ENCODE measurements around the gene ZNF292.
"Not testable (repeated sequence)": the region's sequence is repeated elsewhere in the genome, so short reads cannot be mapped to it uniquely, and the experiment has no call there.

Gene ZNF292

DNA sequence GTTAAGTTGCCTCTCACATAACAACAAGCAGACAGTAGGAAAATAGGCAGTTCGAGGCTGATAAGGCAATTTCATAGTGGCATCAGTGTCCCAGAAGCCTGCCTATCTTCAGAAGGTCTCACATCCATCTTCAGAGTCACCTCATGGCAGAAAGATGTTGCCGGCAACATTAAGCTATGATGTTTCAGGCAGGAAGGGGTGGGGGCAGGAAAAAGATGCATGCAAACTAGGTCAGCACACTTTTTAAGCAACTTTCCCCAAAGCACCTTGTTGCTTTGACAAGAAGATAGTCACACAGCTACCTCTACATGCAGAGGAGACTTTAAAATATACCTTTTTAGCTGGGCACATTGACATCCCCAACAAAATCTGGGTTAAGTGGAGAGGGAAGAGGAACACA lies 123.8 kb downstream of the ZNF292 start:
- no peak for DNase-seq

DNA sequence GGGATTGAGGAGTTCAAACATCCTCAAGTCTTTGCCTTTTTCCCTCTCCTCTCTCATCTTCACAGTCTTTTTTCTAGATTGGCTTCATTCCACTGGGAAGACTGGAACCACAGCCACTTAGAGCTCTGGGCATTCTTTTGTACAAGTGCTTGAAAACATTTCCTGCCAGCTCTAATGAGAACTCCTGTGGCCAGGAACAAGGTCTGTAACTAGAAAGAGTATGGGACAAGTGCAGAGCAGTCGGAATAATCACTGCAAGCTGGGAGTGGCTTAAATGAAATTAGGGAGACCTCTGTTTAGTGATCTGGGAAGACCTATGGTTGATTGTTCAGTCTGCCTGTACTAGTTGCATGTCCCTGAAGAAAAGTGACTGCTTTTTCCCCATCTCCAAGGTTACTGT lies 126.1 kb downstream of the ZNF292 start:
- no peak for DNase-seq

DNA sequence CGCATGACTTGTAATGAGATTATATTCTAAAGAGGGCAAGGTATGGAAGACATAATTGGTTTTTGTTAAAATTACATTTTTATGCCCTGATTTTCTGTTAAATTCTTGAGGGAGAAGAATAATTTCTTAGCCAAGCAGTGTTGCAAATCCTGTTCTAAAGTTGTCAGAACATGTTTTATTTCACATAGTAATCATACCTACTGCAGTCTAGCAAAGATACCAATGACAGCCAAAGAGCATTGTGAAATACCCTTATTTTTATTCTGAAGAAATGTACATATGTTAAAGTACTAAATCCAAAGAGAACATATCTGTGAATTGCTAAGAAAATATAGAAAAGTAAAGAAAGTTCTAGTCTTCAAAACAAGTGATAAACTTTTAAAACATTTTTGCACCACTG lies 127.4 kb downstream of the ZNF292 start:
- DNase-seq: no peak

DNA sequence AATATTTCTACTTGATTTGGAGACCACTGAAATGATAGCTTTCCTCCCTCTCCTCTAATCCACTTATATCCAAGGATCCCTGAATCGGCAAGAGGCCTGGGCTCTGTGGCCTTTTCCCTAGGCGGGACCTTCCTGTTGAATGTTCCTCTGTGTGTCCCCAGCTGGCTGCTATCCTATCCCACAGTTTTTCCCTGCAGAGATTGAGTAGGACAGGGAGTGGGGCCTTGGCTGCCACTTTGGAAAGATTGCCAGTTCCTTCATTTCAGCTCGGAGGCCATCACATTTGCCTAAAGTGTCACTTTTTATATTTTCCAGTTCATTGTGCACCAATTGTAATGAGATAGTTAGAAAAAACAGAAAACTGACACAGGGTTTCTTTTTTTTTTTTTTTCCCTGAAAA lies 128.1 kb downstream of the ZNF292 start:
- DNase-seq: no peak

DNA sequence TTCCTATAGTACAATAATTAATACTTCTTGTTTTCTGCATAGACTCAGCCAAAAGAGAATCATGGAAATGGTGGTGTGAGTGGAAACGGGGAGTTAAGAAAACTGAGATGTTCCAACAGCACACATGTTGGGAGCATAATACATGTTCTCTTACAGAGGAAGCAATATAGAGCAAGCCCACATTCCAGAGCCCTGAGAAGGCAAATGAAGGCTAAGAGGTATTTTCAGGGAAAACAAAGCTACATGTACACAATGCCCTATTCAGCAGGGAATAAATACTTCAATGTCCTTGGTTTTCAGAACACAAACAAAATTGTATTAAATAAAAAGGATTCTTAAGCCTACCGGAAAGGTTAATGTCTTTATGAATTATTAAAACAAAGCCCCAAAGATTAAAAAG lies 131.9 kb downstream of the ZNF292 start:
- no peak for DNase-seq

DNA sequence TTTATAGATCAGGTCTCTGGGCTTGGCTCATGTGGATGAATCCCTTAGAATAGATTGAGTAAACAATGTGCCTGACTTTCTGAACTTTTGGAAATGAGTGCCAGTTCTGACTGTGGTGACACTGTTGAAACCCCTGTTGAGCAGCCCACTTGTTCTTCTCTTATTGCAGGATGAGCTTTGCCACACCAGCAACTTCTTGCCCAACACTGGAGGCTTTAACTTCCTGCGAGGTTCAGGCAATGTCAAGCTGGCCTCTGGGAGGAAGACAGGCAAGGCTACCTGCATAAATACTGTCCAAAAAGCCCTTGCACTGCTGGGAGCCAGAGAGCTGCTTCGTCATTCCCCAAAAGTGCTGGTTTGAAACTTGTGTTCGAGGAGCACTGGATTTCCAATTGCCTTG lies 134.2 kb downstream of the ZNF292 start:
- no peak for DNase-seq

DNA sequence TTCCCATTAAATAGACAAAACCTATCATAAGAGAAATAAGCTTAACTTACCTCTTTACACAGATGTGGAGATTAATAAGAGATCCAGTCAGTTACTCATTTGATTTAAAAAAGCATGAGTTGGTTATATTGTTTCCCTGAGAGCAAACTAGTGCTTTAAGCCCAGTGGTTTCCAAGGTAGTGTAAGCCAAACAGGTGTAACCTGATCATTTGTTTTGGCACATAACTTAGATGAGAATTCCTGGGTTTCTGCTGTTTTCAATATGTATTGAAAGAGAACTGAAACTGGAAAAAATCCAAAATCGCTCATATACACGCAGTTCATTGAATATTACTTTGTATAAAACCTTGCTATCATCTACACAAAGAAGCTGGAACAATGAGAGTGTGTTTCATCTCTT lies 136.5 kb downstream of the ZNF292 start:
- DNase-seq: no peak

DNA sequence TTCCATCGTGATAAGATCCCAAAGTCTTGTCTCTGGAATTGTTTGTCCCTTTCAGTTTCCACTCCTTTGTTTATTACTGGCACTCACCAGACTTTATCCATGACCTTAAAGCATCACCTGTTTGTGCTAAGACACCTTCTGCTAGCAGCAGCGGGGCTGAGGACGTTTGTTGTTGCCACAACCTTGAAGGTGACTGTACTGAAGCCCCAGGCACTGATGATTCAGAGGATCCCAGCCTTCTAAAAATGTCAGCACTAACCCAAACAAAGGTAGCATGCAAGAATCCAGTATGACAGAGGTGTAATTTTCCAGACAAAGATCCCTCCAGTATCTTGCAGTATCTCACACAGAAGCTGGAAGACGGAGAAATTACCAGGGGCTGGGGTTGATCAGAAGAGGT lies 138.2 kb downstream of the ZNF292 start:
- no peak for DNase-seq

DNA sequence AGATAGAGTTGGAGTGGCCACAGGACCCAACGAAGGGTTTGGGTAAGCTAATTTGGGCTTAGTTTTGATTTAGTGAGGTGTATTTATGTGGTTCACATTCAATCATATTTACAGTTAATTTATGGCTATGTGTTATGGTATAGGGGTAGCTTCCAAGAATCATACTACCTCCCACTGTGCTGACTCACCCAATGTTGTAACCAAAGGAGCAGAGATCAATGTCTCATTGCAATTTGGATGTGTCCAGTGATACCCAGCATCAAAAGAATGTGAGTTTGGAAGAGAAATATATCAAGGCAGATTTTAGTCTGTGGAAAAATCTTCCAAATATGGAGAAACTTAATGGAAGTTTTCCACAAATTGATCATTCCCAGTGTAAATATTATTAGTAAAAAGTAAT lies 141.8 kb downstream of the ZNF292 start:
- no peak for DNase-seq

DNA sequence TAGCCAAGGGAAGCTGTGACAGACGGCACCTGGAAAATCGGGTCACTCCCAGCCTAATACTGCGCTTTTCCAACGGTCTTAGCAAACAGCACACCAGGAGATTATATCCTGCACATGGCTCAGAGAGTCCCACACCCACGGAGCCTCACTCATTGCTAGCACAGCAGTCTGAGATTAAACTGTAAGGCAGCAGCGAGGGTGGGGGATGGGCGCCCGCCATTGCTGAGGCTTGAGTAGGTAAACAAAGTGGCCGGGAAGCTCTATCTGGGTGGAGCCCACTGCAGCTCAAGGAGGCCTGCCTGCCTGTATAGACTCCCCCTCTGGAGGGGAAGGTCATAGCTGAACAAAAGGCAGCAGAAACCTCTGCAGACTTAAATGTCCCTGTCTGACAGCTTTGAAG lies 145.9 kb downstream of the ZNF292 start:
- not testable (repeated sequence) for DNase-seq

DNA sequence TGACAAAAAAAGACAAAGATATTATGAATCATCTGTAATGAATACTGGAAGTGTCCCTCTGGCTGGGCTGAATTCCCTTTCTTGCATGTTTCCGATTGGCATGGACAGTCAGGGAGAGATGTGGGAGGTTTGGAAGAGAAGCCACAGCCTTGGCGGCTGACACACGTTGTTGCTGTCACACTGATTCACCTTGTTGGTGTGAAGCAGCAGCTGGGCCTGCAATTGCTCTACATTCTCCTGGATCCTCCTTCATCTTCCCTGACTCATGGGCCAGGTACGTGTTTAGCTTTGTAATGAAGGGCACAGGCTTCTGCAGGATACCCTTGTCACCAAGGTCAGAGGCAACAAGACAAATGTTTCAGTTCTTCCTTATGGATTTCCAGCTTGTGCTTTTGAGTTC lies 153.6 kb downstream of the ZNF292 start:
- DNase-seq: no peak

DNA sequence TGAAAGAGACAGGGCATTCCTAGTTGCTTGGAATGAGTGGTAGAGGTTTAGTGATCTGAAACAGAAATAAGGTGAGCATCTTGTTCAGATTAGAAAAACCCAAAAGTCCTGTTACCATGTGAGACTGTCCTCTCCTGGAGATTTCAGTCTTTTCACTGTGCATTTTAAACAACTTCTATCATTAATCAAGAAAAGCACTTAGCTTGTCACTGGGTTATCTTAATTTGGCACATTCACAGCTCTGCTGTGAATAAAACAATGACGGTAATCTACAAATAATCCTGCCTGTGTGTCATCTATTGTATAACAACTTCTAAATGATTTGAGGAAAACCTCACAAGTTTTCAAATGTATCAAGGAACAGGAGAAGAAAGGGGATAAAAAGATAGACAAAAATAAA lies 157.5 kb downstream of the ZNF292 start:
- DNase-seq: no peak

Data from activated CD4-positive, alpha-beta T cell treated with anti-CD3 and anti-CD28 coated beads, Interleukin-10, Interleukin-2, amounts not matched to agents 100 ng/mL and 50 ng/mL, durations not matched to agents 16 hours and 8 hours (primary cell).